ENCODE data around the gene RASSF5. TPM values are rescaled to one million over a fixed set of nuclear protein-coding genes. Genes with fewer than 3 reads are reported as not detected.
"Not testable (repeated sequence)": the region's sequence is repeated elsewhere in the genome, so short reads cannot be mapped to it uniquely, and the experiment has no call there.

RASSF5 gene
- polyA plus RNA-seq, 1 donor (not counting 4 experiments of a cell fraction or from before 2014, with no cell fraction given): 2.4 TPM

DNA sequence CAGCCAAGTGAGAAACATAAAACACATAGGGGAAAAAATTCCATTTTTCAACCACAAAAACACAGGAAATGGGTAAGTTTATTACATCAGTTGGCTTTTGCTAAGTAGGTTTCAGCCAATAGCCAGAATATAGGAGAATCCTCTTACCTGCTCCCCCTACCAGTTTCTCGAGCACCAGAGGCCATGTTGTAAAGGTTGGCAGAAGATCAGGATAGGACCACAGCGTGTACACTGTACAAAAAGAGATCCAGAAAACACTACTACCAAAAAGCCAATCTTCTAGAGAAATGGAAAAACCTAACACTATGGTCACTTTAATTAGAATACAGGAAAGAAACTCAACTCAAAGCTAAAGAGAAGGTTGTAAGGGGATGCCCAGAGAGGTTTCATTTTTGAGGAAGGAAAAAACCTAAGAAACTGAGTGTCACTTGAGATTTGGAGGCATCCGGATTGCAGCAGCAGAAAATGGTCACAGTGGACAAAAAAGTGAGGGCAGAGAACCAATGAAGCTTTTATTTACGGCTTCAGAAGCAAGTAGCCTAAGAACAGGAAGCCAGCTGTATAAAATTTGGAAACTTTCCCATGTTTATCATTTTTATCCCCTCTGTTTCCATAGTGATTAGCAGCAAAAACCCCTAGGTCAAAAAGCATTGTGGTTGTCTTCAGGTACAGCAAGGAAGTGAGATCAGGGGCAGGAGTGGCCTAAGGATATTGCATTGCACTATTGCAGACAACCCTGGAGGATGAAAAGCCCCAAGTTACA, 102.1 kb downstream of the RASSF5 start:
- TF ChIP-seq EZH2 (IDR thresholded peaks at IDR 0.05; ENCODE audit: low read length): no peak
- TF ChIP-seq, protein P1, sequence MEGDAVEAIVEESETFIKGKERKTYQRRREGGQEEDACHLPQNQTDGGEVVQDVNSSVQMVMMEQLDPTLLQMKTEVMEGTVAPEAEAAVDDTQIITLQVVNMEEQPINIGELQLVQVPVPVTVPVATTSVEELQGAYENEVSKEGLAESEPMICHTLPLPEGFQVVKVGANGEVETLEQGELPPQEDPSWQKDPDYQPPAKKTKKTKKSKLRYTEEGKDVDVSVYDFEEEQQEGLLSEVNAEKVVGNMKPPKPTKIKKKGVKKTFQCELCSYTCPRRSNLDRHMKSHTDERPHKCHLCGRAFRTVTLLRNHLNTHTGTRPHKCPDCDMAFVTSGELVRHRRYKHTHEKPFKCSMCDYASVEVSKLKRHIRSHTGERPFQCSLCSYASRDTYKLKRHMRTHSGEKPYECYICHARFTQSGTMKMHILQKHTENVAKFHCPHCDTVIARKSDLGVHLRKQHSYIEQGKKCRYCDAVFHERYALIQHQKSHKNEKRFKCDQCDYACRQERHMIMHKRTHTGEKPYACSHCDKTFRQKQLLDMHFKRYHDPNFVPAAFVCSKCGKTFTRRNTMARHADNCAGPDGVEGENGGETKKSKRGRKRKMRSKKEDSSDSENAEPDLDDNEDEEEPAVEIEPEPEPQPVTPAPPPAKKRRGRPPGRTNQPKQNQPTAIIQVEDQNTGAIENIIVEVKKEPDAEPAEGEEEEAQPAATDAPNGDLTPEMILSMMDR (optimal IDR thresholded peaks at IDR 0.05 in 1 of 3, IDR thresholded peaks at IDR 0.05 in 1 of 3, conservative IDR thresholded peaks at IDR 0.05 in 1 of 3; ENCODE audit: extremely low read depth in 1 of 3, insufficient read depth in 2 of 3, low read length in 3 of 3): no peak
- H4K20me1 ChIP-seq (ENCODE audit: control insufficient read depth, extremely low read depth, insufficient read depth, low read length): no peaks in the 10 kb centered on the region
- peaks cover 17% of the 10 kb centered on the region for H3K79me2 ChIP-seq (ENCODE audit: control insufficient read depth, insufficient read depth, low read length)
- H3K4me1 ChIP-seq (ENCODE audit: control insufficient read depth, extremely low read depth, insufficient read depth, low read length): peaks cover 8% of the 10 kb centered on the region
- FAIRE-seq (no peak), DNase-seq (ENCODE audit: low read depth, low spot score) (no peak)
- dilution Hi-C loops (cut with MboI; ENCODE audit: extremely low pct_ligation_motif_present, low sequenced_read_pairs): no loop called here
- no peaks in the 10 kb centered on the region for H3K9me1 ChIP-seq (ENCODE audit: control insufficient read depth, extremely low read depth, insufficient read depth, low read length)
- H3K9ac ChIP-seq (ENCODE audit: control insufficient read depth, extremely low read depth, insufficient read depth, low read length): no peak overlapping the region
- no peaks in the 10 kb centered on the region for H3K27me3 ChIP-seq (ENCODE audit: control insufficient read depth, extremely low read depth, insufficient read depth, low read length)
- no peak overlapping the region for H3K27ac ChIP-seq (ENCODE audit: control insufficient read depth, insufficient read depth, low read length)
- H2AFZ ChIP-seq (ENCODE audit: control insufficient read depth, low read length): no peak overlapping the region
- H3K9me3 ChIP-seq (ENCODE audit: control insufficient read depth, low read depth, low read length): no peaks in the 10 kb centered on the region
- peaks cover 19 to 30% of the 10 kb centered on the region in 2 experiments for H3K36me3 ChIP-seq (ENCODE audit: control insufficient read depth in 2 of 2, extremely low read depth in 1 of 2, insufficient read depth in 2 of 2, low read length in 2 of 2)
- H3K4me3 ChIP-seq (ENCODE audit: control insufficient read depth in 2 of 3, extremely low read depth in 1 of 3, insufficient read depth in 2 of 3, low read depth in 1 of 3, low read length in 3 of 3): no peak overlapping the region
- H3K4me2 ChIP-seq (ENCODE audit: control insufficient read depth, extremely low read depth, insufficient read depth, low read depth, low read length): no peak overlapping the region

DNA sequence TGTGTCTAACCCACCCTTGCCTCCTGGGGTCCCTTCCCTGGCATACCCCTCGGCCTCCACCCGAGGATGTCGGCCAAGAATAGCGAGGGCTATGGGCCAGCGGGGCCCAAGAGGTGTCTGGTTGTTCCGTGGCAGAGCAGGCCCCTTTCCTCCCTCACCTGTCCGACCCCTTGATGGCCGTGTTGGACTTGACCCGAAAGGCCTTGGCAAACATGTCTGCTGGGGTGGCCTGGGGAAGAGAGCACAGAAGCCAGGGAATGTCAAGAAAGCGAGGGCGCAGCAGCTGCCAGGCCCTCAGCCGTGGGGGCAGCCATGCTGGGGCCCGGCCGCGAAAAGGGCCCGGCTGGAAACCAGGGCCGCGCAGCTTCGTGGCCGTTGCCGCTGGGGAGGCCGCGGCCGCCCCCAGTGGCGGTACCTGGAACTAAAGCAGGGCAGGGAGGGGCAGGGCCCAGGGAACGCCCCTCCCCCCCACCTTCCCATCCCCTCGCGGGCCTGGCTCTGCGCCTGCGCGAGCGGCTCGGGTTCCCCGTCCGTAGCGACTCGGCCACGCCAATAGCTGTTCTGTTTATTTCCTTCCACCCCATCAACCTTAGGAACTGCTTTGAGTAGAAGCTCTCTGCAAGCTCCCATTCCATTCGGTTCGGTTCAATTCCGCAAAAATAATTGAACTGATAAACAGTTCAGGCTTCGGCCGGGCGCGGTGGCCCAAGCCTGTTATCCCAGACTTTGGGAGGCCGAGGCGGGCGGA, 105.0 kb downstream of the RASSF5 start, which contains the start of gene EIF2D:
EIF2D (minus strand) TSS at position 337 of the 748 bp plus-strand sequence; CDS start at position 214, 123 bp downstream.
- Histone ChIP-seq H3K9me3 (ENCODE audit: control insufficient read depth, low read depth, low read length) (no peaks in the 10 kb centered on the region), H3K4me1 (ENCODE audit: control insufficient read depth, extremely low read depth, insufficient read depth, low read length) (peaks cover 8% of the 10 kb centered on the region), H3K27me3 (ENCODE audit: control insufficient read depth, extremely low read depth, insufficient read depth, low read length) (no peaks in the 10 kb centered on the region), H3K79me2 (ENCODE audit: control insufficient read depth, insufficient read depth, low read length) (peaks cover 17% of the 10 kb centered on the region), H3K4me3 (ENCODE audit: control insufficient read depth in 2 of 3, extremely low read depth in 1 of 3, insufficient read depth in 2 of 3, low read depth in 1 of 3, low read length in 3 of 3) (peak within 1 kb of the TSS; percentile 62 to 90 (median 89)), H3K9me1 (ENCODE audit: control insufficient read depth, extremely low read depth, insufficient read depth, low read length) (no peaks in the 10 kb centered on the region), H2AFZ (ENCODE audit: control insufficient read depth, low read length) (peak within 1 kb of the TSS; percentile 99), H3K36me3 (ENCODE audit: control insufficient read depth in 2 of 2, extremely low read depth in 1 of 2, insufficient read depth in 2 of 2, low read length in 2 of 2) (peaks cover 7 to 13% of the 10 kb centered on the region in 2 experiments), H3K4me2 (ENCODE audit: control insufficient read depth, extremely low read depth, insufficient read depth, low read depth, low read length) (peak within 1 kb of the TSS; percentile 89), H3K27ac (ENCODE audit: control insufficient read depth, insufficient read depth, low read length) (peak within 1 kb of the TSS; percentile 94), H3K9ac (ENCODE audit: control insufficient read depth, extremely low read depth, insufficient read depth, low read length) (peak within 1 kb of the TSS; percentile 98), H4K20me1 (ENCODE audit: control insufficient read depth, extremely low read depth, insufficient read depth, low read length) (no peaks in the 10 kb centered on the region)
- no peak for DNase-seq (ENCODE audit: low read depth, low spot score)
- no peak for FAIRE-seq
- dilution Hi-C loops (cut with MboI; ENCODE audit: extremely low pct_ligation_motif_present, low sequenced_read_pairs): no loop called here
- TF ChIP-seq, protein P1 (optimal IDR thresholded peaks at IDR 0.05 in 1 of 3, IDR thresholded peaks at IDR 0.05 in 1 of 3, conservative IDR thresholded peaks at IDR 0.05 in 1 of 3; ENCODE audit: extremely low read depth in 1 of 3, insufficient read depth in 2 of 3, low read length in 3 of 3): peak; percentile 59 to 98 (median 88)
- TF ChIP-seq EZH2 (IDR thresholded peaks at IDR 0.05; ENCODE audit: low read length): no peak

DNA sequence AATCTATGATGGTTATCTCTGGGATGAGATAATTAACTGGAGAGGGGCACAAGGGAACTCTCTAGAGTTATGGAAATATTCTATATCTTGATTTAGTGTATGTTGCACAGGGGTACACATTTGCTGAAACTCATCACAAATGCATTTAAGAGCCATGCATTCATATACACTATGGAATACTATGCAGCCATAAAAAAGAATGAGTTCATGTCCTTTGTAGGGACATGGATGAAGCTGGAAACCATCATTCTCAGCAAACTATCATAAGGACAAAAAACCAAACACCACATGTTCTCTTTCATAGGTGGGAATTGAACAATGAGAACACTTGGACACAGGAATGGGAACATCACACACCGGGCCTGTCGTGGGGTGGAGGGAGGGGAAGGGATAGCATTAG, 119.1 kb downstream of the RASSF5 start:
- H3K9ac ChIP-seq (ENCODE audit: control insufficient read depth, extremely low read depth, insufficient read depth, low read length); FAIRE-seq; H3K9me1 ChIP-seq (ENCODE audit: control insufficient read depth, extremely low read depth, insufficient read depth, low read length); H3K4me2 ChIP-seq (ENCODE audit: control insufficient read depth, extremely low read depth, insufficient read depth, low read depth, low read length); H3K4me1 ChIP-seq (ENCODE audit: control insufficient read depth, extremely low read depth, insufficient read depth, low read length); H2AFZ ChIP-seq (ENCODE audit: control insufficient read depth, low read length); H3K27me3 ChIP-seq (ENCODE audit: control insufficient read depth, extremely low read depth, insufficient read depth, low read length); H3K27ac ChIP-seq (ENCODE audit: control insufficient read depth, insufficient read depth, low read length); H3K4me3 ChIP-seq (ENCODE audit: control insufficient read depth in 2 of 3, extremely low read depth in 1 of 3, insufficient read depth in 2 of 3, low read depth in 1 of 3, low read length in 3 of 3); DNase-seq (ENCODE audit: low read depth, low spot score); H3K36me3 ChIP-seq (ENCODE audit: control insufficient read depth in 2 of 2, extremely low read depth in 1 of 2, insufficient read depth in 2 of 2, low read length in 2 of 2); H3K79me2 ChIP-seq (ENCODE audit: control insufficient read depth, insufficient read depth, low read length); H3K9me3 ChIP-seq (ENCODE audit: control insufficient read depth, low read depth, low read length); H4K20me1 ChIP-seq (ENCODE audit: control insufficient read depth, extremely low read depth, insufficient read depth, low read length); dilution Hi-C loops (cut with MboI; ENCODE audit: extremely low pct_ligation_motif_present, low sequenced_read_pairs): not testable (repeated sequence)

All from keratinocyte (primary cell).